BE2C (cell line): ENCODE data around the gene PITPNM1.

Source experiments
- DNase-seq: peaks from one replicate; pipeline ENCODE4 v3.0.0-alpha.2; 2020
- H3K27me3 ChIP-seq: fragments of 250-450 bp; sonication (Bioruptor Pico); 2 replicates; pipeline ENCODE4 v1.5.1; 2020; ENCODE audit warnings: mild to moderate bottlenecking
- H3K36me3 ChIP-seq: fragments of 250-450 bp; sonication (Bioruptor Pico); 2 replicates; pipeline ENCODE4 v1.5.1; 2020; ENCODE audit warnings: mild to moderate bottlenecking
- H3K4me1 ChIP-seq: fragments of 250-450 bp; sonication (Bioruptor Pico); 2 replicates; pipeline ENCODE4 v1.5.1; 2020
- H3K4me3 ChIP-seq: 2 replicates; pipeline ENCODE4 v1.5.1; 2011; ENCODE audit warnings: low read depth, low read length
- H3K9me3 ChIP-seq: fragments of 250-450 bp; sonication (Bioruptor Pico); 2 replicates; pipeline ENCODE4 v1.5.1; 2020
- TF ChIP-seq, protein P1 (sequence below): IDR thresholded peaks from 2 replicates; pipeline ENCODE4 v1.5.1; 2012; ENCODE audit warnings: mild to moderate bottlenecking, low read depth, low read length

Gene PITPNM1

DNA sequence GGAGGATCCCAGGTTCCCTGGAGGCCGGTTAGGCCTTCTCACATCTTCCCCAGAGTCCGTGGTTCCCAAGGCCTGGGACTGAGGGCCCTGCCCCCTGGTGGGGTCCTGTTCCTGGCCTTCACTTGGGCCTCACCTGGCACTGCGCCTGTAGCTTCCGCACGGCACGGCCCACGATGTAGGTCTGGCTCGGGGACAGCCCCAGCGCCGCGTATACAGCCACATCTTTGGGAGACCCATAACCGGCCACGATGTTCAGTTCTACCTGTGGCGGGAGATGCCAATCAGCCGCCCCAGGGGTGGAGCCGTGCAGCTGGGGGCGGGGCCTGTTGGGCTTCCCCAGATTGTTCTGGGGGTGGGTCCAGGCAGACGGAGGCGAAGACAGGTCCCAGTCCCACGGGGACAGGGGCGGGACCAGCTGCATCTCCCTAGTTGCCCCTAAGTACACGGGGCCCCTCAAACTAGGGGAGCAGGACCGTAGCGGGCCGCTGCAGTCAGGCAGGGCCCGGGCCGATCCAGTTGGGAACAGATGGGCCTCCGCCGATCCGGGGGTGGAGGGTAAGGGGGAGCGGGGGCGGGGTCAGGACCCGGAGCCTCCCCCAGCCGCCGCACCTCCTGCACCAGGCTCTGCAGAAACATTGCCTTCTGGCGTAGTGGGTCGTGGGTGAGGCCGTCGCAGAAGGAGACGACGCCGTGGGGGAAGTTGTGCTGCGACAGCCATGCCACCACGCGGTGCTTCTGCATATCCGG, 12.2 kb downstream of the PITPNM1 start:
- TF ChIP-seq, protein P1, sequence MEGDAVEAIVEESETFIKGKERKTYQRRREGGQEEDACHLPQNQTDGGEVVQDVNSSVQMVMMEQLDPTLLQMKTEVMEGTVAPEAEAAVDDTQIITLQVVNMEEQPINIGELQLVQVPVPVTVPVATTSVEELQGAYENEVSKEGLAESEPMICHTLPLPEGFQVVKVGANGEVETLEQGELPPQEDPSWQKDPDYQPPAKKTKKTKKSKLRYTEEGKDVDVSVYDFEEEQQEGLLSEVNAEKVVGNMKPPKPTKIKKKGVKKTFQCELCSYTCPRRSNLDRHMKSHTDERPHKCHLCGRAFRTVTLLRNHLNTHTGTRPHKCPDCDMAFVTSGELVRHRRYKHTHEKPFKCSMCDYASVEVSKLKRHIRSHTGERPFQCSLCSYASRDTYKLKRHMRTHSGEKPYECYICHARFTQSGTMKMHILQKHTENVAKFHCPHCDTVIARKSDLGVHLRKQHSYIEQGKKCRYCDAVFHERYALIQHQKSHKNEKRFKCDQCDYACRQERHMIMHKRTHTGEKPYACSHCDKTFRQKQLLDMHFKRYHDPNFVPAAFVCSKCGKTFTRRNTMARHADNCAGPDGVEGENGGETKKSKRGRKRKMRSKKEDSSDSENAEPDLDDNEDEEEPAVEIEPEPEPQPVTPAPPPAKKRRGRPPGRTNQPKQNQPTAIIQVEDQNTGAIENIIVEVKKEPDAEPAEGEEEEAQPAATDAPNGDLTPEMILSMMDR: no peak
- Histone ChIP-seq H3K9me3 (no peaks in the 10 kb centered on the region), H3K27me3 (no peaks in the 10 kb centered on the region), H3K36me3 (peaks cover 7% of the 10 kb centered on the region), H3K4me1 (no peaks in the 10 kb centered on the region), H3K4me3 (no peak overlapping the region)
- no peak for DNase-seq

DNA sequence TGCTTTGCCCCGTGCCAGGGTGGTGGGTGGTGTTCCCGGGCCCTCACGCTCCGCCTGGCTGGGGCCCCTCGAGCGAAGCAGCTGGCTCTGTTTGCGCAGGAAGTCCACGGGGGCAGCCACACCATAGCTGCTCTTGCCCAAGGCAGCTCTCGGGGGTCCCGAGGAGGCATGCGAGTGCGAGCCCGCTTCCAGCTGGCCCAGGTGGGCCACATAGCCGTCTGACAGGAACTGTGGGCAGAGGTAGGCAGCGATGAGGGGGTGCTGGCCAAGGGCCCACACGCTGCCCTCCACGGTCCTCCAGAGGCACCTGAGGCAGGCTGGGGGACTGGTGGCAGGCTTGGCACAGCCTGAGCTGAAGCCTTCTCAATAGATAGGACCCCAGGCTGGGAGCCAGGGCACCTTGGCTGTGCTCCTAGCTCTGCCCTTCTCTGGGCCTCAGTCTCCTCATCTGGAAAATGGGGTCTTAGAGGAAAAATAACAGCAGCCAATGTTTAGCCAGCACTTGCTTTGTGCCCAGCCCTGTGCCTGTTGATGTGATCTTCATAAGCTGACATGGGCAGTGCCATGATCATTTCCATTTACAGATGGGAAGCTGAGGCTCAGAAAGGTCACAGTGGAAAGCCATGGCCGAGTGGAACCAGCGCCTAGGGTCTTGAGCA, 13.0 kb downstream of the PITPNM1 start:
- DNase-seq: no peak
- Histone ChIP-seq H3K27me3 (no peaks in the 10 kb centered on the region), H3K4me3 (no peak overlapping the region), H3K36me3 (peaks cover 9% of the 10 kb centered on the region), H3K9me3 (no peaks in the 10 kb centered on the region), H3K4me1 (no peaks in the 10 kb centered on the region)
- TF ChIP-seq, protein P1: no peak

DNA sequence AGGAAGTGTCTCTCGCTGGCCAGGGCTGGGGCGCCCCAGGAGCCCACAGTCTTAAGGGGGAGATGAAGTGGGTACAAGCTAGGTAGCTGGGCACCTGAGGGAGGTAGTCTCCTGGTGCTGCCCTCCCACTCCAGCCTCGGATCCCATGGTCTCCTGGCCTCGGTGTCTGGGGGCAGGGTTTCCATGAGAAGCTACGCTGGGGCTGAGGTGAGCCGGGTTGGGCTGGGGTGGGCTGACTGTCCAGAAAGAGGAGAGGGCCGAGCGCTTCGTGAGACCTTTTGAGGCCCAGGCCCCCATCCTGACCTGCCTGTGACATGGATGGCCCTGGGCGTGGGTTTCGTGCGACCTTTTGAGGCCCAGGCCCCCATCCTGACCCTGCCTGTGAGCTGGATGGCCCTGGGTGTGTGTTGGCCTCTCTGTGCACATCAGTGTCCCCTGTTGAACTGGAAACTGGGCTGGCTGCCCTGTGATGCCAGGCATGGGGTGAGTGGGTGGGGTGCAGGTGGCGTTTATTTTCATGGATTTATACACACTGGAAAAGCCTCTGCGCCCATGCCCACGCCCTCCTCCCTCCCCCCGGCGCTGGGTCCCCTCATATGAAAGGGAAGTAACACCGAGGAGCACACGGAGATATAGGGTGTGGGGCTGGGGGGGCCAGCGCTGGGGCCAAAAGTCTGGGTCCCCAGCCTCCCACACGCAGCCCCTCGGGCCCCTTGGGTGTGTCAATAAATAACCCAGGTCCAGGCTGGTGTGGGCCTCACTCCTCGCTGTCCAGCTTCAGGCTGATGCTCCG, 13.7 kb downstream of the PITPNM1 start:
- H3K36me3 ChIP-seq: peaks cover 9% of the 10 kb centered on the region

DNA sequence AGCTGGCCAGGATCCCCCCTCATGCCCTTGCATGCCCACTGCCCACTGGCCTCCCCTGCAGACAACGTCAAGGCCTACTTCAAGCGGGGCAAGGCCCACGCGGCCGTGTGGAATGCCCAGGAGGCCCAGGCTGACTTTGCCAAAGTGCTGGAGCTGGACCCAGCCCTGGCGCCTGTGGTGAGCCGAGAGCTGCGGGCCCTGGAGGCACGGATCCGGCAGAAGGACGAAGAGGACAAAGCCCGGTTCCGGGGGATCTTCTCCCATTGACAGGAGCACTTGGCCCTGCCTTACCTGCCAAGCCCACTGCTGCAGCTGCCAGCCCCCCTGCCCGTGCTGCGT, 14.5 kb downstream of the PITPNM1 start:
- no peak for DNase-seq
- TF ChIP-seq, protein P1: no peak
- Histone ChIP-seq H3K9me3 (no peaks in the 10 kb centered on the region), H3K4me1 (no peaks in the 10 kb centered on the region), H3K27me3 (no peaks in the 10 kb centered on the region), H3K4me3 (no peak overlapping the region), H3K36me3 (peaks cover 9% of the 10 kb centered on the region)

More for the DNA sequence above, 13.7 kb downstream of the PITPNM1 start:
- TF ChIP-seq, protein P1: no peak
- H3K27me3 ChIP-seq: no peaks in the 10 kb centered on the region
- H3K9me3 ChIP-seq: no peaks in the 10 kb centered on the region
- no peaks in the 10 kb centered on the region for H3K4me1 ChIP-seq
- H3K4me3 ChIP-seq: no peak overlapping the region
- DNase-seq: no peak

DNA sequence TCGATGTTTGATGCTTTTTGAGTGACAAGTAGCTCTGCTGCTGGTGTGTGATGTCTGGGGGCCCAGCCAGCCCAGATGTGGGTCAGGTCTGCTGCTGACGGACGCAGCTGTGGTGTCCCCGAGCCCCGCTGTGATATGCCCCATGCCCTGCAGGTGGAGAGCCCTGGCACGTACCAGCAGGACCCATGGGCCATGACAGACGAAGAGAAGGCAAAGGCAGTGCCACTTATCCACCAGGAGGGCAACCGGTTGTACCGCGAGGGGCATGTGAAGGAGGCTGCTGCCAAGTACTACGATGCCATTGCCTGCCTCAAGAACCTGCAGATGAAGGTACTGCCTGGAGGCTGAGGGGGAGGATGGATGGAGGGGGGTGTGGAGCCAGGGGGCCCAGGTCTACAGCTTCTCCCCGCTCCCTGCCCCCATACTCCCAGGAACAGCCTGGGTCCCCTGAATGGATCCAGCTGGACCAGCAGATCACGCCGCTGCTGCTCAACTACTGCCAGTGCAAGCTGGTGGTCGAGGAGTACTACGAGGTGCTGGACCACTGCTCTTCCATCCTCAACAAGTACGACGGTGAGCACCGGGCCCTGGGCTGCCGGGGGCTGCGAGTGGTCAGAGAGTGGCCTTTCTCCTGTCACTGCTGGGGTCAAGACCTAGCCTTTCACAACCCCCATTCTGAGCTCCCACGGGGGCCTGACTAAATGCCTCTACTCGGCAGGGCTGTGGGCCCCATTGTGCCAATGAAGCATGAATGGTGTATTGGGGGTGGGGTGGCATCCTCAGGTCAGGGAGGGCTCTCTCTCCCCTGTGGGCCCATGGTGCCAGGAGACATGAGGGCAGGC, 15.1 kb downstream of the PITPNM1 start:
- Histone ChIP-seq H3K9me3 (no peaks in the 10 kb centered on the region), H3K4me3 (no peak overlapping the region), H3K27me3 (no peaks in the 10 kb centered on the region), H3K4me1 (no peaks in the 10 kb centered on the region), H3K36me3 (peaks cover 9% of the 10 kb centered on the region)
- TF ChIP-seq, protein P1: no peak
- DNase-seq: no peak
